CD4-positive, alpha-beta T cell (primary cell): ENCODE measurements around the gene MRPL33. TPM values are rescaled to one million over a fixed set of nuclear protein-coding genes. Genes with fewer than 3 reads are reported as not detected.

Experiments used
- ATAC-seq: fragments of 200-7000 bp; cut with Tn5 transposase; one replicate; pipeline ENCODE4 v1.10.0; 2022; ENCODE audit warnings: mild to moderate bottlenecking; ENCODE audit not compliant: poor library complexity
- CTCF ChIA-PET: fragments of 350-600 bp; sonication (Branson Sonifier 250); formaldehyde crosslinking; loops from one replicate; lab custom pipeline; 2021; ENCODE audit warnings: antibody characterized with exemption, inconsistent platforms; lab: Charles Lee
- POLR2A ChIA-PET: fragments of 350-600 bp; sonication (Branson Sonifier 250); formaldehyde crosslinking; loops from one replicate; lab custom pipeline; 2021; ENCODE audit warnings: antibody characterized with exemption, inconsistent platforms; lab: Charles Lee
- DNase-seq, 14 experiments: peaks; one replicate each; pipeline ENCODE4 v3.0.0-alpha.2; 2013 to 2020; ENCODE audit warnings: mixed read lengths in 2 of 14
- H3K27ac ChIP-seq, 2 donors: one replicate each; pipeline versions ENCODE4 v1.5.1 to v1.7.0; 2013; ENCODE audit warnings: low read length in 2 of 2, low read depth in 1 of 2, mild to moderate bottlenecking in 1 of 2
- H3K27me3 ChIP-seq, 2 experiments: 1 replicate in 1 of 2; 2 replicates in 1 of 2; pipeline versions ENCODE4 v1.6.1 to v1.7.0; 2013; ENCODE audit warnings: low read length in 2 of 2, control low read depth in 1 of 2, mild to moderate bottlenecking in 1 of 2, moderate library complexity in 1 of 2; ENCODE audit not compliant: insufficient read depth in 2 of 2, control insufficient read depth in 1 of 2
- H3K36me3 ChIP-seq: one replicate; pipeline ENCODE4 v1.6.1; 2013; ENCODE audit warnings: low read length, control low read depth; ENCODE audit not compliant: insufficient read depth
- H3K4me1 ChIP-seq: one replicate; pipeline ENCODE4 v1.6.1; 2013; ENCODE audit warnings: low read length, control low read depth; ENCODE audit not compliant: insufficient read depth
- H3K4me3 ChIP-seq: one replicate; pipeline ENCODE4 v1.5.1; 2013; ENCODE audit warnings: mild to moderate bottlenecking, low read length, moderate library complexity
- H3K9me3 ChIP-seq, 2 experiments: 1 replicate in 1 of 2; 2 replicates in 1 of 2; pipeline versions ENCODE4 v1.6.1 to v1.7.0; 2013; ENCODE audit warnings: low read length in 2 of 2, mild to moderate bottlenecking in 2 of 2, control low read depth in 1 of 2, moderate library complexity in 1 of 2; ENCODE audit not compliant: control insufficient read depth in 1 of 2, insufficient read depth in 1 of 2
- H3K27ac Mint-ChIP-seq: one replicate; pipeline ENCODE4 v1.8.0; 2020; ENCODE audit warnings: mixed read lengths
- H3K27me3 Mint-ChIP-seq: one replicate; pipeline ENCODE4 v1.8.0; 2021; ENCODE audit warnings: mixed read lengths
- H3K36me3 Mint-ChIP-seq: one replicate; pipeline ENCODE4 v1.8.0; 2021; ENCODE audit warnings: low read depth, mixed read lengths
- H3K4me1 Mint-ChIP-seq: one replicate; pipeline ENCODE4 v1.8.0; 2021; ENCODE audit warnings: low read depth, mixed read lengths
- H3K4me3 Mint-ChIP-seq: one replicate; pipeline ENCODE4 v1.8.0; 2020; ENCODE audit warnings: mild to moderate bottlenecking, mixed read lengths
- H3K9me3 Mint-ChIP-seq: one replicate; pipeline ENCODE4 v1.8.0; 2020; ENCODE audit warnings: mixed read lengths
- CTCF ChIP-seq: fragments of 200-600 bp; IDR thresholded peaks from one replicate; pipeline ENCODE4 v1.8.0; 2022; ENCODE audit warnings: antibody characterized with exemption, mild to moderate bottlenecking
- intact Hi-C, 2 experiments: fragments of 100-400 bp; cut with DNase I in 1 of 2; cut with micrococcal nuclease in 1 of 2; formaldehyde crosslinking; loops; one replicate each; pipeline versions ENCODE4 v1.15.1 to v1.9.0; 2023 to 2025; cut with DNase I, micrococcal nuclease
- total RNA-seq, 174 experiments: library from RNA in 2 of 174; stranded (reverse) in 2 of 174; gene quantifications; one replicate each; pipeline ENCODE4 v1.2.3 and lab custom pipeline; 2021 to 2026

MRPL33 gene
- total RNA-seq, 2 experiments from 2014 or later, result 33.1 to 37.2 TPM

GRCh38 chr2:27796791-27797765 is 25.6 kb downstream of the MRPL33 start:
- Mint-ChIP-seq H3K4me1 (no peaks in the 10 kb centered on the region), H3K27me3 (no peaks in the 10 kb centered on the region), H3K9me3 (no peaks in the 10 kb centered on the region), H3K36me3 (no peaks in the 10 kb centered on the region), H3K27ac (no peak overlapping the region), H3K4me3 (no peak overlapping the region)
- ChIA-PET POLR2A (no interaction called here), CTCF (no interaction called here)
- ATAC-seq (no peak), DNase-seq (peak in 1 of 14 experiments; percentile 14)
- no peak overlapping the region for H3K27ac ChIP-seq
- H3K4me3 ChIP-seq, result no peak overlapping the region
- H3K36me3 ChIP-seq, result no peaks in the 10 kb centered on the region
- intact Hi-C loops, result no loop called here
- H3K9me3 ChIP-seq, result no peaks in the 10 kb centered on the region
- no peaks in the 10 kb centered on the region for H3K27me3 ChIP-seq
- TF ChIP-seq CTCF, result no peak
- H3K4me1 ChIP-seq, result no peaks in the 10 kb centered on the region

- H3K27me3 Mint-ChIP-seq, result no peaks in the 10 kb centered on the region
- no peaks in the 10 kb centered on the region for H3K9me3 Mint-ChIP-seq
- no peak overlapping the region for H3K27ac Mint-ChIP-seq
- no peak for TF ChIP-seq CTCF
- H3K36me3 ChIP-seq, result no peaks in the 10 kb centered on the region
- H3K9me3 ChIP-seq, result no peaks in the 10 kb centered on the region
- ATAC-seq (no peak), DNase-seq (no peak)
- H3K4me1 ChIP-seq, result no peaks in the 10 kb centered on the region
- intact Hi-C loops, result no loop called here
- ChIA-PET CTCF (no interaction called here), POLR2A (no interaction called here)
- no peaks in the 10 kb centered on the region for H3K4me1 Mint-ChIP-seq
- no peak overlapping the region for H3K4me3 ChIP-seq
- no peak overlapping the region for H3K27ac ChIP-seq
- no peaks in the 10 kb centered on the region for H3K36me3 Mint-ChIP-seq
- H3K27me3 ChIP-seq, result no peaks in the 10 kb centered on the region
- no peak overlapping the region for H3K4me3 Mint-ChIP-seq
Measured at GRCh38 chr2:27797841-27798240, 26.3 kb downstream of the MRPL33 start.

- Mint-ChIP-seq H3K4me1 (no peaks in the 10 kb centered on the region), H3K27me3 (no peaks in the 10 kb centered on the region), H3K4me3 (no peak overlapping the region), H3K36me3 (no peaks in the 10 kb centered on the region), H3K27ac (no peak overlapping the region), H3K9me3 (no peaks in the 10 kb centered on the region)
- intact Hi-C loops, result no loop called here
- DNase-seq (peak in 2 of 14 experiments; percentile 18 to 26), ATAC-seq (no peak)
- CTCF ChIA-PET, result no interaction called here
- Histone ChIP-seq H3K27me3 (no peaks in the 10 kb centered on the region), H3K4me1 (no peaks in the 10 kb centered on the region), H3K36me3 (no peaks in the 10 kb centered on the region), H3K4me3 (no peak overlapping the region), H3K9me3 (no peaks in the 10 kb centered on the region), H3K27ac (no peak overlapping the region)
- TF ChIP-seq CTCF, result no peak
- POLR2A ChIA-PET, result no interaction called here
Measured at GRCh38 chr2:27798486-27798885, 27.0 kb downstream of the MRPL33 start.
